Stomach smooth muscle (tissue), 2 donors: ENCODE data around the gene ATRNL1.
"Not testable (repeated sequence)": the region's sequence is repeated elsewhere in the genome, so short reads cannot be mapped to it uniquely, and the experiment has no call there.

Experiments
- H3K27ac ChIP-seq: one replicate; pipeline ENCODE4 v1.7.0; 2013; ENCODE audit warnings: mild to moderate bottlenecking, low read length, inconsistent platforms
- H3K27me3 ChIP-seq, 2 donors: one replicate each; pipeline ENCODE4 v1.7.0; 2013; ENCODE audit warnings: low read length in 2 of 2; ENCODE audit not compliant: insufficient read depth in 2 of 2, control insufficient read depth in 1 of 2
- H3K36me3 ChIP-seq, 2 donors: one replicate each; pipeline ENCODE4 v1.7.0; 2013; ENCODE audit warnings: low read length in 2 of 2; ENCODE audit not compliant: control insufficient read depth in 2 of 2, insufficient read depth in 2 of 2
- H3K4me1 ChIP-seq: one replicate; pipeline ENCODE4 v1.7.0; 2013; ENCODE audit warnings: low read length; ENCODE audit not compliant: control insufficient read depth, insufficient read depth
- H3K4me3 ChIP-seq, 2 donors: one replicate each; pipeline ENCODE4 v1.7.0; 2013; ENCODE audit warnings: low read length in 2 of 2
- H3K9ac ChIP-seq, 2 donors: one replicate each; pipeline ENCODE4 v1.7.0; 2013; ENCODE audit warnings: low read length in 2 of 2, mild to moderate bottlenecking in 1 of 2
- H3K9me3 ChIP-seq, 2 donors: one replicate each; pipeline ENCODE4 v1.7.0; 2013; ENCODE audit warnings: low read length in 2 of 2; ENCODE audit not compliant: control insufficient read depth in 2 of 2
- donor health status: healthy.
- donor health status: Pancreatic carcinoma.

ATRNL1 gene

DNA sequence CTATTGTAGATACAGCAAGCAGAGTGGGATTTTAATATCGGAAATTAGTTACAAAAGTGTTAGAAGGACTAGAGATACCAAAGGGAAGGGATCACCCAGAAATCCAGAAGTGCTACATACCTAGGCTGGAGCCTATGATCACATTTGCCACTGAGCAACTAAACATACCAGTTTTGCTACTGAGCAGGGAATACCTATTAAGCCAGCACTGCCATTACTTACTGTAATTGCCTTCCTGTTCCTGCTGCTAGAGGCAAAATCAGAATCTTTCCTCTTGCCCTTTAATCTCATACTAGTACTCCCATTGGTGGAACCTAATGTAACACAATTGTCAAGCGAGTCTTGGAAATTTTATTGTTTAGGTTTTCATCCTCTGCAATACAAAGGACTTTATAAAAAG lies 121.7 kb downstream of the ATRNL1 start:
- H3K9ac ChIP-seq, result no peak overlapping the region
- H3K4me3 ChIP-seq, result no peak overlapping the region
- H3K9me3 ChIP-seq, result no peaks in the 10 kb centered on the region
- H3K4me1 ChIP-seq, result no peaks in the 10 kb centered on the region
- H3K36me3 ChIP-seq, result no peaks in the 10 kb centered on the region
- no peaks in the 10 kb centered on the region for H3K27me3 ChIP-seq
- H3K27ac ChIP-seq, result no peak overlapping the region

GRCh38 chr10:115219203-115219602 lies 126.0 kb downstream of the ATRNL1 start:
- H3K27ac ChIP-seq, result no peak overlapping the region
- H3K36me3 ChIP-seq, result no peaks in the 10 kb centered on the region
- H3K4me3 ChIP-seq, result no peak overlapping the region
- no peak overlapping the region for H3K9ac ChIP-seq
- H3K27me3 ChIP-seq, result no peaks in the 10 kb centered on the region
- H3K4me1 ChIP-seq, result no peaks in the 10 kb centered on the region
- H3K9me3 ChIP-seq, result no peaks in the 10 kb centered on the region

GRCh38 chr10:115222039-115222438 lies 128.9 kb downstream of the ATRNL1 start:
- H3K9ac ChIP-seq, result no peak overlapping the region
- no peaks in the 10 kb centered on the region for H3K36me3 ChIP-seq
- H3K27ac ChIP-seq, result no peak overlapping the region
- no peaks in the 10 kb centered on the region for H3K27me3 ChIP-seq
- no peaks in the 10 kb centered on the region for H3K9me3 ChIP-seq
- no peaks in the 10 kb centered on the region for H3K4me1 ChIP-seq
- H3K4me3 ChIP-seq, result no peak overlapping the region

DNA sequence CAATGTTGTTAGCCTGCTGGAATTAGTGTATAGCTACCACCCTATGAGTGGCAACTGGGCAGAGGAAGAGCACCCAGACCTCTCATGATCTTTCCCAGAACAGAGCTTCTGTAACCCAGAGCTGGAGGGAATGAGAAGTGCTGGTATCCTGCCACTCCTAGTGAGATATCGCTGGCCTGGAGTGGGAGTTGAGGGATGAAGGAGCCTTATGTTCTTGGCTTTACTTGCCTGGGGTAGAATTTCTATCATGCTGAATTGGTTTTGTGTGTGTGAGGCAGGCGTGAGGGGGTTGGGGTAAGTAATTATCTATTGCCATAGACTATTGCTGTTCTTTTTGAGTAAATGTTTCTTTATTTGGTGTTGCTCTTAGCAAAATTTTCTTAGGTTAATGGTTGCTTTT lies 146.6 kb downstream of the ATRNL1 start:
- no peaks in the 10 kb centered on the region for H3K36me3 ChIP-seq
- no peak overlapping the region for H3K9ac ChIP-seq
- H3K4me3 ChIP-seq, result no peak overlapping the region
- no peaks in the 10 kb centered on the region for H3K9me3 ChIP-seq
- H3K4me1 ChIP-seq, result no peaks in the 10 kb centered on the region
- H3K27ac ChIP-seq, result no peak overlapping the region
- H3K27me3 ChIP-seq, result no peaks in the 10 kb centered on the region

DNA sequence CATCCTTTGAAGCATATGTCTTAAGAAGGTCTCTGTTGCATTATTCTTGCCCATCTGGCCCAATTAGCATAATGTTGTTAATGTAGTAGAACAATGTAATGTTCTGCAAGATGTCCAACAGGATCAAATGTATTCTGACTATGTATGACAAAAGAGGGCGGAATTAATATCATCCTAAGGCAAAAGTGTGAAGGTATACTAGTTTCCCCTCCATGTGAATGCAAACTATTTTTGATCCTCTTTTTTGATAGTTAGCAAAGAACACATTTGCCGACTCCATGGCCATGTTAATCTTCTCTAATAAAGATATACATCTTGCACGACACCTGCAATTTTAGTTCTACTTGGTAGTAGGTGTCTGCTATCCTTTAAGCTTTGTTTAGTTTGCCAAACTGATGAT lies 157.6 kb downstream of the ATRNL1 start:
- H3K36me3 ChIP-seq, result no peaks in the 10 kb centered on the region

GRCh38 chr10:115253765-115254164 lies 160.6 kb downstream of the ATRNL1 start:
- not testable (repeated sequence) for H3K9me3 ChIP-seq, H3K27me3 ChIP-seq, H3K36me3 ChIP-seq, H3K27ac ChIP-seq, H3K4me3 ChIP-seq, H3K9ac ChIP-seq, H3K4me1 ChIP-seq

More for the DNA sequence above, 157.6 kb downstream of the ATRNL1 start:
- Histone ChIP-seq H3K4me1 (no peaks in the 10 kb centered on the region), H3K9ac (no peak overlapping the region), H3K9me3 (no peaks in the 10 kb centered on the region), H3K27me3 (no peaks in the 10 kb centered on the region), H3K27ac (no peak overlapping the region), H3K4me3 (no peak overlapping the region)

GRCh38 chr10:115272482-115272881 lies 179.3 kb downstream of the ATRNL1 start:
- Histone ChIP-seq H3K9me3 (no peaks in the 10 kb centered on the region), H3K4me1 (no peaks in the 10 kb centered on the region), H3K36me3 (no peaks in the 10 kb centered on the region), H3K9ac (no peak overlapping the region), H3K27me3 (no peaks in the 10 kb centered on the region), H3K4me3 (no peak overlapping the region), H3K27ac (no peak overlapping the region)

GRCh38 chr10:115278294-115278693 lies 185.1 kb downstream of the ATRNL1 start:
- H3K9me3 ChIP-seq, result no peaks in the 10 kb centered on the region
- H3K4me3 ChIP-seq, result no peak overlapping the region
- H3K4me1 ChIP-seq, result no peaks in the 10 kb centered on the region
- no peak overlapping the region for H3K27ac ChIP-seq
- H3K9ac ChIP-seq, result no peak overlapping the region
- H3K36me3 ChIP-seq, result no peaks in the 10 kb centered on the region
- H3K27me3 ChIP-seq, result no peaks in the 10 kb centered on the region

- H3K27ac ChIP-seq, result no peak overlapping the region
- H3K9me3 ChIP-seq, result peaks cover 0 to 2% of the 10 kb centered on the region in 2 donors
- no peak overlapping the region for H3K9ac ChIP-seq
- no peaks in the 10 kb centered on the region for H3K36me3 ChIP-seq
- no peaks in the 10 kb centered on the region for H3K4me1 ChIP-seq
- no peak overlapping the region for H3K4me3 ChIP-seq
- H3K27me3 ChIP-seq, result no peaks in the 10 kb centered on the region
Observed at GRCh38 chr10:115295213-115295805, 202.1 kb downstream of the ATRNL1 start.

DNA sequence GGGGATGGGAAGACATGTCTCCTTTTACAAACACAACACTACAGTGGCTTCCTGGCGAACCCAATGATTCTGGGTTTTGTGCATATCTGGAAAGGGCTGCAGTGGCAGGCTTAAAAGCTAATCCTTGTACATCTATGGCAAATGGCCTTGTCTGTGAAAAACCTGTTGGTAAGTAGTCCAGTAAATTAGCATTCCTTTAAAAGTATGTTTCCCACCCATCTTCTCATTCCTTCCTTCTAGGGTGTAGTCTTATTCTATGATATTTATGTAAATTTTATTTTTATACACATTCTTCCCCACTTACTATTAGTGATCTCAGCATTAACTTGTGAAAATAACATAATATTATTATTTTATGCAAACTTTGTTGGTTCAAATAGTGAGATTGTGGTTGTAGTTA lies 206.9 kb downstream of the ATRNL1 start:
- H3K9ac ChIP-seq, result no peak overlapping the region
- no peak overlapping the region for H3K4me3 ChIP-seq
- no peaks in the 10 kb centered on the region for H3K9me3 ChIP-seq
- H3K4me1 ChIP-seq, result no peaks in the 10 kb centered on the region
- no peaks in the 10 kb centered on the region for H3K36me3 ChIP-seq
- H3K27ac ChIP-seq, result no peak overlapping the region
- H3K27me3 ChIP-seq, result no peaks in the 10 kb centered on the region

- not testable (repeated sequence) for H3K27me3 ChIP-seq, H3K36me3 ChIP-seq, H3K4me3 ChIP-seq, H3K4me1 ChIP-seq, H3K9ac ChIP-seq, H3K9me3 ChIP-seq, H3K27ac ChIP-seq
Observed at GRCh38 chr10:115319669-115320068, 226.5 kb downstream of the ATRNL1 start.
